HuH-7 (cell line): ENCODE results near the gene AQP1.

Experiments used
- DNase-seq: peaks from one replicate; pipeline ENCODE4 v3.0.0; 2011; ENCODE audit warnings: low spot score

AQP1 gene

GRCh38 chr7:30974605-30975255 is 63.1 kb downstream of the AQP1 start:
- DNase-seq, result peak; percentile 82
